ENCODE data around the gene ITPR1.

DNA sequence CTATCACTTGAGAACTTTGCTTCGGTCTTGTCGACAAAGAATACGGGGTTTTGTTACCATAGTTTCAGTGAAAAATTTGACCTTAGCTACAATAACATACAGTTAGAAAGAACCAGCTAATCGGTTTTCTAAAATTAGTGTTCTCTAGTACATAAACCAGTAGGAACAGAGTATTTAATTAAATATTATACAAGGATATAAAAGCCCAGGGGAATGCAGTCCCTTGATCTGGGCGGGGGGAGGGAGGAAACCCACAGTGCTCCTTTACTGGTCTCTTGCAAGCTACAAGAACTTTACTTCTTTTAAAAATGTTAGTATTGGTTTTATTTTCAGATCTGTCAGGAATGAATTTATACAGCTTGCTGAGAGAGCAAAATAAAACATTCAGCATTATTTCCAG lies 41.8 kb downstream of the ITPR1 start:
- TF ChIP-seq SRF (IDR thresholded peaks at IDR 0.05; ENCODE audit: low read depth in 2 of 2, low read length in 2 of 2) = no peak
- TF ChIP-seq, protein P1, sequence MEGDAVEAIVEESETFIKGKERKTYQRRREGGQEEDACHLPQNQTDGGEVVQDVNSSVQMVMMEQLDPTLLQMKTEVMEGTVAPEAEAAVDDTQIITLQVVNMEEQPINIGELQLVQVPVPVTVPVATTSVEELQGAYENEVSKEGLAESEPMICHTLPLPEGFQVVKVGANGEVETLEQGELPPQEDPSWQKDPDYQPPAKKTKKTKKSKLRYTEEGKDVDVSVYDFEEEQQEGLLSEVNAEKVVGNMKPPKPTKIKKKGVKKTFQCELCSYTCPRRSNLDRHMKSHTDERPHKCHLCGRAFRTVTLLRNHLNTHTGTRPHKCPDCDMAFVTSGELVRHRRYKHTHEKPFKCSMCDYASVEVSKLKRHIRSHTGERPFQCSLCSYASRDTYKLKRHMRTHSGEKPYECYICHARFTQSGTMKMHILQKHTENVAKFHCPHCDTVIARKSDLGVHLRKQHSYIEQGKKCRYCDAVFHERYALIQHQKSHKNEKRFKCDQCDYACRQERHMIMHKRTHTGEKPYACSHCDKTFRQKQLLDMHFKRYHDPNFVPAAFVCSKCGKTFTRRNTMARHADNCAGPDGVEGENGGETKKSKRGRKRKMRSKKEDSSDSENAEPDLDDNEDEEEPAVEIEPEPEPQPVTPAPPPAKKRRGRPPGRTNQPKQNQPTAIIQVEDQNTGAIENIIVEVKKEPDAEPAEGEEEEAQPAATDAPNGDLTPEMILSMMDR (IDR thresholded peaks at IDR 0.05 in 2 of 3, conservative IDR thresholded peaks at IDR 0.05 in 1 of 3; ENCODE audit: control insufficient read depth in 2 of 3, extremely low read depth in 1 of 3, insufficient read depth in 1 of 3, low read depth in 3 of 3, low read length in 3 of 3) = no peak
- no peak for TF ChIP-seq RELA (IDR thresholded peaks at IDR 0.05; ENCODE audit: borderline replicate concordance, partially characterized antibody)
- TF ChIP-seq BMI1 (IDR thresholded peaks at IDR 0.05; ENCODE audit: borderline replicate concordance) = no peak
- no peak for TF ChIP-seq EZH2 (IDR thresholded peaks at IDR 0.05; ENCODE audit: borderline replicate concordance, control insufficient read depth, low read depth, low read length)
- no peak for TF ChIP-seq NFYB (IDR thresholded peaks at IDR 0.05; ENCODE audit: insufficient read depth, low read depth, low read length)
- TF ChIP-seq RFX5 (IDR thresholded peaks at IDR 0.05; ENCODE audit: low read depth, low read length) = no peak
- no peak for TF ChIP-seq ATF3 (IDR thresholded peaks at IDR 0.05; ENCODE audit: borderline replicate concordance, extremely low read depth, low read depth, low read length)
- TF ChIP-seq PAX5 (IDR thresholded peaks at IDR 0.05; ENCODE audit: borderline replicate concordance, low read depth, low read length) = no peak
- TF ChIP-seq CHD2 (IDR thresholded peaks at IDR 0.05; ENCODE audit: borderline replicate concordance, low read depth, low read length) = no peak
- TF ChIP-seq TCF3 (IDR thresholded peaks at IDR 0.05; ENCODE audit: borderline replicate concordance, insufficient read depth, low read depth, low read length) = no peak

Data from GM12878 (cell line).